ENCODE measurements around the gene DUT.

The DUT gene

GRCh38 chr15:48373821-48374451 lies 42.7 kb downstream of the DUT start:
- no peak for DNase-seq (ENCODE audit: low read depth in 1 of 2, low spot score in 1 of 2)
- Histone ChIP-seq H3K27ac (replicated peaks) (no peak overlapping the region), H3K27me3 (ENCODE audit: insufficient read depth, poor library complexity, severe bottlenecking) (peaks cover 2% of the 10 kb centered on the region), H3K4me3 (replicated peaks; ENCODE audit: insufficient read depth, low read length) (no peak overlapping the region)
- TF ChIP-seq REST (IDR thresholded peaks at IDR 0.05; ENCODE audit: insufficient replicate concordance, low read depth): no peak
- TF ChIP-seq CTCF (IDR thresholded peaks at IDR 0.05; ENCODE audit: insufficient read depth, low read length): no peak
- no peak for TF ChIP-seq POLR2AphosphoS5 (IDR thresholded peaks at IDR 0.05; ENCODE audit: low read depth)
- TF ChIP-seq GABPA (IDR thresholded peaks at IDR 0.05; ENCODE audit: low read depth): no peak
- TF ChIP-seq SPI1 (IDR thresholded peaks at IDR 0.05; ENCODE audit: borderline replicate concordance, low read depth): no peak

GRCh38 chr15:48374472-48374871 lies 43.2 kb downstream of the DUT start:
- Histone ChIP-seq H3K27ac (replicated peaks) (no peak overlapping the region), H3K4me3 (replicated peaks; ENCODE audit: insufficient read depth, low read length) (no peak overlapping the region), H3K27me3 (ENCODE audit: insufficient read depth, poor library complexity, severe bottlenecking) (peaks cover 2% of the 10 kb centered on the region)
- no peak for DNase-seq (ENCODE audit: low read depth in 1 of 2, low spot score in 1 of 2)
- TF ChIP-seq POLR2AphosphoS5 (IDR thresholded peaks at IDR 0.05; ENCODE audit: low read depth) (no peak), CTCF (IDR thresholded peaks at IDR 0.05; ENCODE audit: insufficient read depth, low read length) (no peak), REST (IDR thresholded peaks at IDR 0.05; ENCODE audit: insufficient replicate concordance, low read depth) (no peak), GABPA (IDR thresholded peaks at IDR 0.05; ENCODE audit: low read depth) (no peak), SPI1 (IDR thresholded peaks at IDR 0.05; ENCODE audit: borderline replicate concordance, low read depth) (no peak)

- no peak overlapping the region for H3K27ac ChIP-seq (replicated peaks)
- DNase-seq (ENCODE audit: low read depth in 1 of 2, low spot score in 1 of 2): no peak
- TF ChIP-seq REST (IDR thresholded peaks at IDR 0.05; ENCODE audit: insufficient replicate concordance, low read depth) (no peak), CTCF (IDR thresholded peaks at IDR 0.05; ENCODE audit: insufficient read depth, low read length) (no peak)
- H3K27me3 ChIP-seq (ENCODE audit: insufficient read depth, poor library complexity, severe bottlenecking): no peaks in the 10 kb centered on the region
- H3K4me3 ChIP-seq (replicated peaks; ENCODE audit: insufficient read depth, low read length): no peak overlapping the region
Observed at GRCh38 chr15:48375767-48376166, 44.5 kb downstream of the DUT start.
